Measurements from ENCODE around the gene FBXO33.
A peak's percentile ranks its signal among the peaks of the same experiment; 100 is the strongest.

The FBXO33 gene

DNA sequence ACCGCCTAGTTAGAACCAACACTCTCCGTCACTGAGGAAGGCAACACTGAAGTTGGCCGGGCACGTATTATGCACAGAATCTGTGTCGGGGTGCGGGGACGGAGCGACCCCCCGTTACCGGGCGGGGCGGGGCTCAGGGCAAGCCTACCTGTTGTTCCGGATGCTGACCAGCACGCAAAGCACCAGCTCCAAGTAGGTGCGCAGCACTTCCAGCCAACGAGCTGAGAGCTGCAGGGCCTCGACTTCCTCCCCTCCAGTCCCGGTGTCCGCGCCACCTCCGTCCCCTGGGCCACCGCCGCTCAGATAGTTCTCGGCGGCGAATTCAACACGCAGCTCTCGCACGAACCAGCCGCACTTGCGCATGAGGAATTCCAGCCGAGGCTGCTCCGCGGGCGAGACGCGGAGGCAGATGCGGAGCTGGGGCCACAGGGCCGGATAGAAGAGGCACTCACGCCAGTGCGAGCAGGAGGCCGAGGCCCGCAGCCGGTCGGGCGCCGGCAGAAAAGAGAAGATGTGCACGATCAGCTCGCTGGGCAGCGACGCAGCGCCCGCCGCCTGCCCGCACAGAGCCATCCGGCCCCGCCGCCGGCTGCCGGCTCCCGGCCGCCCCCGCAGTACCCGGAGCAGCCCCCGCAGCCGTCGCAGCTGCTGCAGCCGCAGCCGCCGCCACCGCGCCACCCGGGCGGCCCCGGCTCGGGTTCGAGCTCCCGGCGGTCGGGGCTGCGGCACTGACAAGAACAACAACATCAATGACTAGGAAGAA lies 636 bp downstream of the FBXO33 start:
- peak in 9 of 14 donors; percentile 10 to 73 (median 59) for DNase-seq

DNA sequence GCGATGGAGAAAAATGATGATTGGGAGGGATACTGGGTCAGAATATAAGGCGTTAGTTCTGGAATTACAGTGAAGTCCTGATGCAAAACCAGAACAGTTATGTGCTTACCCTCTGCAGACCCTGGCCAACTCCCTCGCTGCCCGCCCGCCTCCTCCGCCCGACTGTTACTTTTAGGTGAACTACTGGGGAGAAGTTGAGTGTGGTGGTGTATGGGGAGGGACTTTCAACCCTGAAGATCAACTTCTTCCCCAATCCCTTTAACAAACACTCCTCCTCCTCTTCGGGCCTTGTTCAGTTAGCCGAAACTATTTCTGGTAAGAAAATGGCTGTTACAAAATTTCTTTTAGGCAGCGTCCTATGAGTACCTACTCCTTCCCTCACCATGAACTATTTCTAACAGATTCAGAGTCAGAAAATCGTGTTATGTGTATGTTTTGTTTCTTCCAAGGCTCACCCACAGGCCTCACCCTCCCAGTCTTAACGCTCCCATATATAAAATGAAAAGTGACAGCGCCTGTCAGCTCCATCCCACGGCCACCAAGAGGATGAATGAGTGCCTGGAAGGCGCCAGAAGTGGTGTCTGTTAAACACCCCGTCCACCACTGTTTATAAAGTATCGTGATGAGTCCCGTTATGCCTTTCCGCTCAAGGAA lies 1.3 kb downstream of the FBXO33 start:
- DNase-seq: peak in 4 of 14 donors; percentile 4 to 17 (median 10)

DNA sequence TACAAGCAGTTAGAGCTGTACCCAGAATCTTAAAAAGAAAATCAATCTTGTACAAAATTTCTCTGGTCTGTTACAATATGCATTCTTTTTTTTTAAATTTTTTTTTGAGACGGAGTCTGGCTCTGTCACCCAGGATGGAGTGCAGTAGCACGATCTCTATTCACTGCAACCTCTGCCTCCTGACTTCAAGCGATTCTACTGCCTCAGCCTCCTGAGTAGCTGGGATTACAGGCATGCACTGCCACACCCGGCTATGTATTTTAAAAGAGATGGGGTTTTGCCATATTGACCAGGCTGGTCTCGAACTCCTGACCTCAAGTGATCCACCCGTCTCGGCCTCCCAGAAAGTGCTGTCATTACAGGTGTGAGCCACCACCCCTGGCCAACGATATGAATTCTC lies 4.1 kb downstream of the FBXO33 start:
- DNase-seq: no peak

DNA sequence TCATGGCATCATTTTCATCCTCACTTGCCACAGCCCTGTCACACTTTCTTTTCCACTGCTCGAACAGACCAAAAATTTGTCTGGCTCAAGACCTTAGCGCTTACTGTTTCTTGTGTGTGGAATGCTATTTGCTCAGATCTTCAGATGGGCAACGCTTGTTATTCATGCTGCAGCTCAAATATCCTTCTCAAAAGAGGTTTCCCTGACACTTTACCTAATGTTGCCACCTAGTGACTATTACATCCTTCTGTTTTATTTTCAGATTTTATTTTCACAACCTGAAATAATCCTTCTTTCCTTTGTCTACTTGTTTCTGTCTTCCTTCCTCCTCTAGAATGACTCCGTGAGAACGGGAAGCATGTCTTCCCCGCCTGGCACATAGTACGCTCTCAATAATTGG lies 5.6 kb downstream of the FBXO33 start:
- no peak for DNase-seq

DNA sequence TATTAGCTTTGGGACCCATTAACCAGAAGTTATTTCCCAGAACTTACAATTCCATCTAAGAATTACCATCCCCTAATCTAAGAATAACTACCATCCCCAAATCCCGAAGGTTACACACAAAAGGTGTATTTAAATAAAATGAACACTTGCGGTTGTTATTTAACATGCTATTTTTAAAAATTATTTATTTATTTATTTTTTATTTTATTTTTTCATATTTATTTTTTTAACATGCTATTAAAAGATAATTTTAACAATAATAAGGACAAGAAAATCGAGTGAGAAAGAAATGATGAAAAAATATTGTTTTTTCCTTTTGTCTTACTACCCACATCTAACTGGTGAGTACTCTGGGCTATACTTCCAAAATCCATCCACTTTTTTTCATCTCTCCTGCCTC lies 6.3 kb downstream of the FBXO33 start:
- no peak for DNase-seq

DNA sequence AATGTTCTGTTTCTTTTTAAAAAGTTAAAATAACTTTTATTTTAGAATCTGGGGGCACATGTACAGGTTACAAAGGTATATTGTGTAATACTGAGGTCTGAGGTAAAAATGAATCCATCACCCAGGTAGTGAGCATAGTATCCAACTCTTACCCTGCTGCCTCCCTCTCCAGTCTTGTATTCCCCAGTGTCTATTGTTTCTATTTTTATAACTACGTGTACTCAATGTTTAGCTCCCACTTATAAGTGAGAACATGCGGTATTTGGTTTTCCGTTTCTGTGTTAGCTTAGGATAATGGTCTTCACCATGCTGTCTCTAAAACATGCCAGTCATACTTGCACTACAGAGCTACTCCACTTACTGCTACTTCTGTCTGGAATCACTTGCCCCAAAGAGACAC lies 8.4 kb downstream of the FBXO33 start:
- DNase-seq: no peak

DNA sequence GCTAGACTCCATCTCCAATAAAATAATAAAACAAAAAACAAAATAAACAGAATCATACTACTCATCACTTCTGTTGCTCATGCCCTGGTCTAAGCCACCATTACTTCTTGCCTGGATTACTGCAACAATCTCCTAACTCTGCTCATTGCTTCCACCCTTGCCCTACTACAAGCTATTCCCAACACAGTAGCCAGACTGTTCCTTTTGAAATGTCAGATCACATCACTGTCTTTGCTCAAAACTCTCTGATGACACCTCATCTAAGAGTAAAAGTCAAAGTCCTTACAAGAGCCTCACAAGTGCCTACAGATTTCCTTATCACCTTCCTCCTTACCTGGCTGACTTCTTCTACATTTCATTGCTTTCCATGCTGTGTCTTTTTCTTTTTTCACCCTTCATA lies 10.0 kb downstream of the FBXO33 start:
- DNase-seq: no peak

DNA sequence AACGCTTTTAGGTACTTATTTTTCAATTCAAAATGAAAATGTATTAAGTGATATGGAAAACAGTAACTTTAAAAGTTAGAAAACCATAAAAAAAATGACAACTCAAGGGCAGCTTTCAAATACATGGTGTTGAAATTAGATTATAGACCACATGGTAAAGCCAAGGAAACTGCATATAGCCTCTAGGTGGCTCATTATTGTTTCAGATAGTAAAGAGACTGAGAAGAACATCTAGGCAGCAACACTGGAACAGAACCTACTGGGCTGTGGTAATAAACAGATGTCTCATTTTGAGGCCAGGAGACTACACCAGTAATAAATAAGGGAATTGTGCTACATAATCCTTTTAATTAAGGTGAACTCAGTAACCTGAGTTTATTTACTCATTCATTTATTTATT lies 13.0 kb downstream of the FBXO33 start:
- no peak for DNase-seq

DNA sequence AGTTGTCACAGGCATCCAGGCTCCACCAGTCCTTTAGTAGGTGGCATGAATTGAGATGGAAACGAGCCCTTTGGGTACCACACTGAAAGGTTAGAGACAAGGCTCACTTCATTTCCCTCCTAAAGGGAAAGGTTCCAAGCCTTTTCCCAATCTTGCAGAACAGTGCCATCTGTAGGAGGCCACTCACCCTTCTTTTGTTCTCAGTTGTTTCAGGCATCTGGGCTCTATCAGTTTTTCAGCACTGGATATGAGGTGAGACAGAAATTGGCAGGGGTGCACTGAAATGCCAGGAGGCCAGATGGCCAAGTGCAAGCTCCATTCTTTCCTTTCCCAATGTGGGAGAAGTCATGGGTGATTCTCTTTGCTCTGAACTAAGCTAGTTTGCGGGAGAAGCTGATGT lies 15.2 kb downstream of the FBXO33 start:
- DNase-seq: no peak

DNA sequence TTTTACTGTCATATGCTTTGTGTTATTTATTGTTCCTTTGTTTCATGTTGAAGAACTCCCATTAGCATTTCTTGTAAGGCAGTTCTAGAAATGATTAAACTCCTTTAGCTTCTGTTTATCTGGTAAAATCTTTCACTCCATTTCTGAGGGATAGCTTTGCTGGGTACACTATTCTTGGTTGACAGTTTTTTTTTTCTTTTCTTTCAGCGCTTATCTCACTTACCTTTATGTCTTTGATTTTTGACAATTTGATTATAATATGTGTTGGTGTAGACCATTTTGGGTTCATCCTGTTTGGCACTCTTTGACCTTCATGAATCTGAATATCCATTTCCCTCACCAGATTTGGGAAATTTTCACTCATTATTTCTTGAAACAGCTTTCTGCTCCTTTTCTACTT lies 16.2 kb downstream of the FBXO33 start:
- no peak for DNase-seq

DNA sequence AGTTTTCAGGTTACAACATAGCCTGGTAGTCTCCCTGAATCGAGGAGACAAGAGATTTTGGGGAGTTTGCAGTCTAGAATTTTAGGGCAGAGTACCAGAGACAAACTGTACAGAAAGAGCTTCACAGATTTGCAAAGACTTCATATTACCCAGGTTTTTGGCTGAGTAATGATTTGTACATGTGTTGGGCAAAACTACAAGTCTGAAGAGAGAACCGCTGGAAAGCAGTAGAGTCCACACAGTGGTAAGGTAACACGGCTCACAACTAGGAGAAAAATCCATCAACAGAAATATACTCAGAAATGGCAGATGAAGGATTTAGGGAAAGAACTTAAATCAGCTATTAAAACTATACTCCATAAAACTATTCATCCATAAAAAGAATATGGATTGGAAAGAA lies 25.7 kb downstream of the FBXO33 start:
- DNase-seq: no peak

DNA sequence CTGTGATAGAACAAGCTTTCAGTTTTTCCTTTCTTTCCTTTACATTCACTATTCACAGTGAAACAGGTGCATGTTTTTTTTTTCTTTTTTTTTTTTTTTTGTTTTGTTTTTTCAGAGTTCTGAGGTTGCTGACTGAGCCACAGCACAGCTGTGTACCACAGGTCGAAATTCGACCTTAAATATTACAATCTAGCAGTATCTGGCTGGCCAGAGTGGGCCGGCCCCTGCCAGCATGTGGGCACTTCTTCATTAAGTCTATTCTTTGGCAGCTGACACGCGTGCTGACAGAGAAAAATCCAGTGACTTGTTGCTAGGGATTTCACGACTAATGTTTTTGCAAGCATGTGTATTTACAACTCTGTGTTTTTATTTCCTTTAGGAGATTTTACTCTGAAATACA lies 33.9 kb downstream of the FBXO33 start:
- DNase-seq: no peak

DNA sequence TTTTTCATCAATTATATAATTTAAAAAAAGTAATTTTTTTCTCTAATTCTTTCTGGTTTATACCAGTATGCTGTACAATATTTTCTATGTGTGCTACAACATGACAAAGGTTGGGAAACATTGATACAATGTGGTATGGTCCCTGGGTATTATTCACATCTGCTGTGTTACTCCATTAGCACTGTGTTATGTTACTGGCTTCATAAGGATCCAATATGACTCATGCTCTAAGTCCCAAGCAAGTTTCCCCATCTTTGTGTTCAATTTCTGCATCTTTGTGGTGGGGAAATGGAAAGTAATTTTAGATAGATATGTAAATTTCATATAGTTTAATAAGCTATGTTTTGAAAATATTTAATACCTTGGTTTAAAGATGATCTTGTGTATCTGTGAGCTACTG lies 35.8 kb downstream of the FBXO33 start:
- no peak for DNase-seq

DNA sequence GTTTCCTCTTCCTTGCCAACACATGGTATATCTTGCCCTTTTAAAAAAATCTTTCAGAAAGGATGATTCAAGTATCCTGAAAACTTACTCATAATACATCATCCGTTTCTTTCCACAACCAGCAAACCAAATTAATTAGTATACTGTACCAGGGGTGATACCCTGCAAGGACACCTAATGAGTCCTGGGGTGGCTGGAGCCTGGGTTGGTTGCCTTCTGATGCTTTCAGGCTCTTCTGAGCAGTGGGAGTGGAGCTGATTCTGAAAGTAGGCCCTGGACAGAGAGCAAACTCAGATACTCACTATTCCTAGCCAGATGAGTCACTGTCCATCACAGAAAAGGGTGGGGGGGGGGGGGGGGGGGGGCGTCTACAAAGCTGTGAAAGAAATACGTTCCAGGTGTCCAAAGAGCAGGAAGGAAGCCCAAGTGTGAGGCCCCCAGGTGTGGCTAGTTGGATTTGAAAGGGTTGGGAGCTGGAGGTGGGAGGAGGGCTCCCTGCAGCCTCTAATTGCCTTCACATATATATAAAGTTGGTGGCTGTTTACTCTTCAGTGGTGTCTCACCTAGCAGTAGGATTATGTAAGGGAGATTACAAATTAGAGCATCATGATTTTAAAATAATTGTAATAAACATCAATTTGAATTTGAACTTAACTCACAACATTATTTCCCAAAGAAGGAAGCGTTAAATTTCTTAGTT lies 36.5 kb downstream of the FBXO33 start:
- no peak for DNase-seq

DNA sequence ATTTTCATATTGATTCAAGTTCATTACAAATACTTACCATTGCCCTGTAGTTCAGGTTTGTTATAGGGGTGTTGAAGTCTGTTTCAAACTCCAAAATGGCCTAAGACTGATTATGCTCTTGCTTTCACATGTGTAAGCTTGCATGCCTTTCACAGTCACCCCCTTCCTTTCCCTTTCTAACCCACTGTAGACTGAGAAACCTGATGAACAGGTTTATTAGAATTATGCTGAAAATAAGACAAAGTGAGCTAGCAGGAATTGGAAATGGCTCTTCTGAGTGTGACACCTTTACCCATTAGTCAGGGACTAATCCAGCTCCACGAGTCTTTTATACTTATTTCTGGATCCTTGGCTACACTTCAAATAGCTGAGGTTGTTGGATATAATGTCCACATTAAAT lies 38.9 kb downstream of the FBXO33 start:
- DNase-seq: no peak

DNA sequence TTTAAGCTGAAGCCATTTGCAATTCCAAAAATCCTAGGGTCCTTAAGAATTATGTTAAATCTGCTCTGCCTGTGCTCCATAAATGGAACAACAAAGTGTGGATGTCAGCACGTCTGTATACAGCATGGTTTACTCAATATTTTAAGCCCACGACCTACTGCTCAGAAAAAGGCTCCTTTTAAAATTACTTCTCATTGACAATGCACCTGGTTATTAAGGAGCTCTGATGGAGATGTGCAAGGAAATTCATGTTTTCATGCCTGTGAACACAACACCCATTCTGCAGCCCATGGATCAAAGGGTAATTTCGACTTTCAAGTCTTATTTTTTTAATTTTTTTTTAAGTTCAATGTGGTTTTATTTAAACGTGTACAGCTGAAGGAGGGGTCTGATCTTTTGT lies 48.1 kb downstream of the FBXO33 start:
- no peak for DNase-seq

DNA sequence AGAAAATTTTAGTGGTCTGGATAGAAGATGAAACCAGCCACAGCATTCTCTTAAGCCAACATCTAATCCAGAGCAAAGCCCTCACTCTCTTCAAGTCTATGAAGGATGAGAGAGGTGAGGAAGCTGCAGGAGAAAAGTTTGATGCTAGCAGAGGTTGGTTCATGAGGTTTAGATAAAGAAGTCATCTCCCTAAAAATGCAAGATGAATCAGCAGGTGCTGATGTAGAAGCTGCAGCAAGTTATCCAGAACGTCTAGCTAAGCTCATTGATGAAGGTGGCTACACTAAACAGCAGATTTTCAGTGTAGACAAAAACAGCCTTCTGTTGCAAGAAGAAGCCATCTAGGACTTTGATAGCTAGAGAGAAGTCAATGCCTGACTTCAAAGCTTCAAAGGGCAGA lies 48.5 kb downstream of the FBXO33 start:
- no peak for DNase-seq

DNA sequence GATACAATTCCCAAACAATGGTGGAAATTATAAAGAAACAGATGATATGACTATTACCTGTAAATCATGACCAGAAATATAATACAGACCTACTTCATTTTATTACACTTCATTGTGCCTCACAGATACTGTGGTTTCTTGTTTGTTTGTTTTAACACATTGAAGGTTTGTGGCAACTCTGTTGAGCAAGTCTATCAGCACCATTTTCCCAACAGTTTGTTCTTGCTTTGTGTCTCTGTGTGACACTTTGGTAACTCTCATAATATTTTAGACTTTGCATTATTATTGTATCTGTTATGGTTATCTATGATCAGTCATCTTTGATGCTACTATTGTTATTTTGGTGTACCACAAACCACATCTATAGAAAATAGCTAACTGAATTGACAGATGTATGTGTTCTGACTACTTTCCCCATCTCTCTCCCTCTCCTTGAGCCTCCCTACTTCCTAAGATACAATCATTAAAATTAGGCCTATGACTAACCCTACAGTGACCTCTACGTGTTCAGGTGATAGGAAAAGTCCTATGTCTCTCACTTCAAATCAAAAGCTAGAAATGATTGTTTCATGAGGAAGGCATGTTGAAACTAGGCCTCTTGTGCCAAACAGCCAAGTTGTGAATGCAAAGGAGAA lies 49.1 kb downstream of the FBXO33 start:
- no peak for DNase-seq

DNA sequence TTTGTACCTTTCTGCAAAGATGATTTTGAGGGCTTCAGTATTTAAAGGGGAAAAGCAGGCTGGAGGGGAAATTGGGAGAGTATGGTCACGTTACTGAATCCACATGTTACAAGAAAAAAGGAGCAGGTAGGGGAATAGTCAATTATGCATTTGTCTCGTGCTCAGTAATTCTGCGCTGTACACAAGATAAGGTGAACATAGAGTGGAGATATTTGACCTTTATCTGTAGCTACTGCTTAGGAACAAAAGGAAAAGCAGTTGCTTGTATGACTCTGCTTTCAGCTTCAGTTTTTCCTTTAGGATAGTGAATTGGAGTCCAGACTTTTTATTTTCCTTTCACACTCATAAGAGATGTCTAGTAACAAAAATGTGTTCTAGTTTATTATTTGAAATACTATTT lies 49.8 kb downstream of the FBXO33 start:
- no peak for DNase-seq

DNA sequence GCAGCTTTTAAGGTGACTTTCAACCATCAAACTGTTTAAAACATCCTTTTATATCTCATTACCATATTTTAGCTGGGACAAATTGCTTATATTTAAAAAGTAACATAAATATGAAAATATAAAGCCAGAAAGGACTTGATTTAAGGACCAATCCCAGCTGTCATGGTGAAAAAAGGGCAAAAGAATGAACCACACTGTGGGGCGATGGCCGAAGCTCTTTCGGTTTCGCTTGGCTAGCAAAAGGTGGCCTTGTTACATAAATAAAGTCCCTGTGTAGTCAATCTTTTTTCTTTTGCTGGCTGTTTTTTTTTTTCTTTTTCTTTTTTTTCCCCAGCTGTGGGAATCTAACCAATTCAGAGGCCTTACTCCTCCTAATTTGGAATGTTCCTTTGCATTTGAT lies 50.9 kb downstream of the FBXO33 start:
- DNase-seq: peak in 4 of 14 donors; percentile 3 to 21 (median 7)

DNA sequence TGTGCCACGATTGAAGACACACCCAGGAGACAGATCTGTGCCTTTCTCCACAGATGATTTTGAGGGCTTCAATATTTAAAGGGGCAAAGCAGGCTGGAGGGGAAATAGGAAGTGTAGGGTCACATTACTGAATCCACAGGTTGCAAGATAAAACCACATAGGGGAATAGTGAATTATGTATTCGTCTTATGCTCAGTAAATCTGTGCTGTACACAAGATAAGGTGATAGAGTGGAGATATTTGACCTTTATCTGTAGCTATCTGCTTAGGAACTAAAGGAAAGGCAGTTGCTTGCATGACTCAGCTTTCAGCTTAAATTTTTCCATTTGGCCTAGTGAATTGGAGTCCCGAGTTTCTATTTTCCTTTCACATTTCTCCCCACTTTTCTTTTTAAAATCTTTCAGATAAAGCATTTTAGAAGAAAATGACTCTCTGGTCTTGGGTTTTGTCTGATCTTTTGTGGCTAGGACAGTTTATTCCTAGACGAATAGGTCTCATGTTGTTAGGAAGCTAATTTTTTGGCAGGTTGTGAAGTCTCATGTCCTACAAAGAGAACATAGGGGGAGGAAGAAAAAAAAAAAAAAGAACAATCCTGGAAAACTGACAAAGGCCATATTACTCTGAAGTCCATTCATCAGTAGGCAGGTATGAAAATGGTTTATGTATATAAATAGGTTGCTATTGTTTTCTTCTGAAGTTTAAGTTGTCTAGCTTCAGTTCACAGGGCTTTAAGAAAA lies 55.4 kb downstream of the FBXO33 start:
- no peak for DNase-seq

DNA sequence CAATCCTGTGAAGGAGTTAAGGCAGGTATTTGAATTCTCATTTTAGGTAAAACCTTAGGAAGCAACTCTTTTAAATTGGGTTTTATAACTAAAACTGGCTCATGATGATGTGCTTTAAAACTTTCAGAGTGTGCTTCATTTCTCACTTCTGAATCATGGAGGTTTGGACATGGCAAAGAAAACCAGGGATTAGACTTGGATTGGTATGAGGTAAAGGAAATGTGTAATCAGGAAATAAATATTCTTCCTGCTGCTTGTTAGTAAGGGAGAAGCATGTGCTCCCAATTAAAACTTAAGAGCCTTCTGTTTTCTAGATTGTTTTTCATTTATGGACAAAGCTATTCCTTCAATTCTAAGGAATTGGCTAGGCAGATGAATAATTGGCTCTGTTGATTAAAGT lies 57.4 kb downstream of the FBXO33 start:
- no peak for DNase-seq

DNA sequence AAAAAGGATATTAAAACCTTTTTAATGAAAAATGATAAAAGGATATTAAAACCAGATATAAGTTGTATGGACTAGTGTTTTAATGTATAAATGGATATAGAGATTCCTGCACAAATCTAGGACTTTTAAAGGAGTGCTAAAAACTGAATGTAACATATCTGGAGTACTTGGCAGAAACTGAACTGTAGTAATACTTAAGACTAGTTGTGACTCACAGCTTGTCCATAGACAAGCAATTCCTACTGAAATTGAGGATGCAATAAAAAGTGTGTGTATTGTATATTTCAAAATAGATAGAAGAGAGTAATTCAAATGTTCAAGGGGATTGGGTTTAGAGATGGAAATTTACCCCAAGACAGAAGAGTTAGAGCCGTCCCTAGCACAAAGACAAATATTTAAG lies 59.6 kb downstream of the FBXO33 start:
- DNase-seq: no peak
